Adipose tissue (tissue), 3 donors: Measurements from ENCODE around the gene ADARB2. TPM values are rescaled to one million over a fixed set of nuclear protein-coding genes. Genes with fewer than 3 reads are reported as not detected.

Experiments
- H3K27ac ChIP-seq: one replicate; pipeline ENCODE4 v1.5.1; 2013; ENCODE audit warnings: low read depth, low read length
- WGBS, 3 donors: extraction: QIAGEN DNeasy Blood & Tissue Kit; methylation state at CpG; one replicate each; pipeline ENCODE4 v1.1.7; 2013; 5-methylcytosine and 5-hydroxymethylcytosine counted together
- polyA plus RNA-seq, 3 donors: library from polyadenylated mRNA; stranded (reverse); fragments of 200-250 nt; gene quantifications; one replicate each; pipeline ENCODE4 v1.2.3, GENCODE V29; 2013
- donor health status: healthy with polysubstance abuse.
- donor health status: Bipolar disorder and iron deficiency.
- donor health status: healthy.

The ADARB2 gene
- polyA plus RNA-seq, 3 donors: 0.31 to 1.9 (median 0.56) TPM

- 71 to 83% (median 83%) methylated on average over 5 of the region's 5 CpGs for WGBS, 3 donors
Observed at GRCh38 chr10:1595726-1596125, 141.6 kb downstream of the ADARB2 start.

DNA sequence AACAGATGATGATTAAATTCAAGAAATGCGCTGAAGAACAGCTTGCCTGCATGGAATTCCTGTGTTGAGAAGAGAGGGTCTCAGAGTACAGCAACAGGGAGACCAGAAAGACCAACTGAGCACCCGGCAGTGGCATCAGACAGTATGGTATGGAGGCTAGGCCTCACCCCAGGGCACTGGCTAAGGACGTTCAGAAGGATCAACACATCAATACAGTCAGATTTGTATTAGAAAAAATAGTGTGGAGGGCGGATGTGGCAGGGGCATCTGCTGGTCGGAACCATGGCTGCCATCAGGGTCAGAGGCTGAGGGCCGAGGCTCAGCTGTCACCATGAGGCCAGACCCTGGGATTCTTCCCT, 142.1 kb downstream of the ADARB2 start:
- no peak overlapping the region for H3K27ac ChIP-seq
- 80 to 85% (median 82%) methylated on average over 6 of the region's 6 CpGs for WGBS, 3 donors

More at GRCh38 chr10:1595726-1596125, 141.6 kb downstream of the ADARB2 start:
- no peak overlapping the region for H3K27ac ChIP-seq

DNA sequence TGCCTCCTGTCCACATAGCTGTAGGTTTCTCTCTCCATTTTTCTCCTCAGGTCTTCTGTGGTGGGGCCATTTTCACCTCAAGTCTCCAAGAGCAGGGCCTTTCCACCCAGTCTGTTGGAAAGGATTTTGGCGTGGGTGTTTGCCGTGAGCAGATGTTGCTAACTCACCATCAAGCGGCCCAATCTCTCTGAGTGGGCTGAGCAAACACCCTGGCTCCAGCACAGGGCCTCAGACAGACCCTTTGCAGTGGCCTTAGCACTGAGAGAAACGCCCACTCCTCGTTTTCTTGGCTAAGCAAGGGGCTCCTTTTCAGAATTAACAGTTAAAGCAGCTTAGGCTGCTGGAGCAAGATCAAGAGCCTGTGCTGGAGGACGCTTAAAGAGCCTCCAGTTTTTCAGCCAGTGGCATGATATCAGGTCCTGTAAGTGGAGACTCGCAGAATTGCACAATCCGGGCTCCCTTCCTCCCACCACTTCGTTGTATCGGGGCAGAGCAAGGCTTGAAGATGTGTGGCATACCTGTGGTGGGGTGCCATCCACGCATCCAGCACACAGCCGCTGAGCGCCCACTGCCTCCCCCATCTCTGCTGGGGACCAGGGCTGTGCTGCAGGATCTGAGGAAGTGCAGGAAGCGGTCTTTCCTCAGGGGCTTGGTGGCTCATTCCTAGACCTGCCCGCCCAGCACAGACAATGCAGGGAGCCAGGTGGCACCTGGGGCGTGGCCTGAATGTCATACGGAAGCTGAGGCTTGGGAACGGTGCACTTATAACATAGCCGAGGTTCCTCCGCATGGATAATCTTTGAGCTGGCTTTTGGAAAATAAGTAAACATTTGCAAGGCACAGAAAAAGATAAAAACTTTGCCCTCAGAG, 142.7 kb downstream of the ADARB2 start:
- H3K27ac ChIP-seq: no peak overlapping the region
- 63 to 72% (median 66%) methylated on average over 20 of the region's 20 CpGs for WGBS, 3 donors

DNA sequence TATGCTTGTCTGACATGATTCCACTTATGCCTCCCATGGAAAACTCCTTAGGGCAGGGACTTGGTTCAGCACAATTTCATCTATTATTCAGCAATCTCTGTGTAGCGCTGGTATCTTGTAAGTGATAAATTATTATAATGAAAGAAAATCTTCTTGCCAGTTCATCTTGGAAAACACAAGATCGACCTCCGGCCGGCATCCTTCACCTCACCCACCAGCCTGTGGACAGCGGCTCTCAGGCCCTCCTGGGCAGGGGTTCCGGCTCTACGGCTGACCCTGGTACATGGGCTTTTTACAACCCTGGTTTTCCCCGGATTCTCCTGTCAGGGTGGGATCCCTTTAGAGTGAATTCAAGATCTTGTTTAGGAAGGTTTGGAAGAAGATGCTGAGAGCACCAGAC, 145.6 kb downstream of the ADARB2 start:
- no peak overlapping the region for H3K27ac ChIP-seq
- 71 to 86% (median 77%) methylated on average over 8 of the region's 8 CpGs for WGBS, 3 donors

GRCh38 chr10:1591045-1591444, 146.3 kb downstream of the ADARB2 start:
- no peak overlapping the region for H3K27ac ChIP-seq
- WGBS, 3 donors: 73 to 86% (median 82%) methylated on average over 12 of the region's 12 CpGs

DNA sequence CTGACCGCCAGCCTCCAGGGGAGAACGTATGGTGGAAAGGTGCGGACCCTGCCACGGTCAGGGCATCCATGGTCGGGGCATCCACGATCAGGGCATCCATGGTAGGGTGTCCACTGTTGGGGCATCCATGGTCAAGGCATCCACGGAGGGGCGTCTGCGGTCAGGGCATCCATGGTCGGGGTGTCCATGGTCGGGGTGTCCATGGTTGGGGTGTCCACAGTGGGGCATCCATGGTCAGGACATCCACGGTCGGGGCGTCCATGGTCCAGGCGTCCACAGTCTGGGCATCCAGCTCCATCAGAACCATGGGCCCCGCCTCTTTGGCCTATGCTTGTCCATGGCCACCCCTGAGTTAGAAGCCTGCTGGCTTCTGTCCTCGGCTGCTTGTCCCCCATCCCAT, 148.1 kb downstream of the ADARB2 start:
- no peak overlapping the region for H3K27ac ChIP-seq
- WGBS, 3 donors: 92 to 96% (median 95%) methylated on average over 17 of the region's 17 CpGs

- no peak overlapping the region for H3K27ac ChIP-seq
- 61 to 72% (median 66%) methylated on average over 4 of the region's 4 CpGs for WGBS, 3 donors
Observed at GRCh38 chr10:1582739-1583138, 154.6 kb downstream of the ADARB2 start.

DNA sequence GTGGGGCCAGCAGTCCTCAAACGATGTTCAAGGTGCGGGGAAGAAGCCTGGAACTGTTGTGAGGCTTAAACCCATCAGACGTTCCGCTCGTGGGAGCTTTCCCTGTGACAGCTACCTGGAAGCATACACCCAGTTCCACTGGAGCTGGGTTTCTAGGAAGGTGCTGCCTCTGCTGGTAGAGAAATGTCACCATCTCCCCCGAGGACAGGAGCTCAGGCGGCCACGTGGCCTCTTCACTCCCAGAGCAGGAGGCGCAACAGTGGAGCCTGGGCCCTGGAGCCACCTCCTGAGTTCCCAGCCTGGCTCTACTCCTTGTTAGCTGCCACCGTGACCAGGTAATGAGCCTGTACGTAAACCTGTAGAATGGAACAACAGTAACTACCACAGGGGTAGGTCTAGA, 156.1 kb downstream of the ADARB2 start:
- H3K27ac ChIP-seq: no peak overlapping the region
- WGBS, 3 donors: 49 to 60% (median 52%) methylated on average over 11 of the region's 11 CpGs

DNA sequence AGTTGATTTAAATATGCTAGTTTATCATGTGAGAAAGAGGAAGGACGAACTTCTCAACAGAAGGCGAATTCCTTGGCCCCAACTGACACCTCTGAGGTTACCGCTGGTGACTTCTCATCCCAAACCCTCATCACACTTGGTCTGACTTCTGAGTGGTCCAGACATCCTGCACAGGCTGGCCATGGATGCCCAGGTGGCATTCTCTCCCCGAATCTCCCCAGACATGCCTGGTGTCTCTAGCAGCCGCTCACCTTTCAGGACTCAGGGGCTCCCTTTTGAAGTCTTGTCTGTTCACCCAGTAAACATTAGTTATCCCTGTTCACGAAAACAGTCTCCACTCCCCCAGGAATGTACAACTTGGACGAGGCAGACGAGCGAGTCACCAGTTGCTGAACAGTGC, 157.7 kb downstream of the ADARB2 start:
- 48 to 64% (median 52%) methylated on average over 9 of the region's 9 CpGs for WGBS, 3 donors
- H3K27ac ChIP-seq: no peak overlapping the region

DNA sequence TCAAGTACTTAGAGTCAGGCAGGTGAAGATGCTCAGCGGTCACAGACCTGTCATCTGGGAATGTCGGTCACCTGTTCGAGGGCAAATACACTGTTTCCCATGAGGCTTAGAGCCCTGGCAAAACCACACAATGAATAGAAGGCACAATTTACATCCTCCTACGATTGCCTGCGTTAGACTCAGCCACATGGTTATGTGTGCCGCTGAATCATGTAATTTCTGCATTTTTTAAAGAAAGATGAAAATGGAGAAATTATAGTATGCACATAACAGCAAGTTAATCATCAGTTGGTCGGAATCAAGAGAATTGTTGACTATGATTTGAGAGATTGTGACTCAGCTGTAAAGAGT, 158.2 kb downstream of the ADARB2 start:
- 74 to 88% (median 77%) methylated on average over 7 of the region's 7 CpGs for WGBS, 3 donors
- no peak overlapping the region for H3K27ac ChIP-seq

- WGBS, 3 donors: 79 to 88% (median 83%) methylated on average over 19 of the region's 19 CpGs
- no peak overlapping the region for H3K27ac ChIP-seq
Observed at GRCh38 chr10:1578392-1579140, 158.8 kb downstream of the ADARB2 start.

- 81 to 87% (median 83%) methylated on average over 8 of the region's 8 CpGs for WGBS, 3 donors
Observed at GRCh38 chr10:1577945-1578344, 159.4 kb downstream of the ADARB2 start.

DNA sequence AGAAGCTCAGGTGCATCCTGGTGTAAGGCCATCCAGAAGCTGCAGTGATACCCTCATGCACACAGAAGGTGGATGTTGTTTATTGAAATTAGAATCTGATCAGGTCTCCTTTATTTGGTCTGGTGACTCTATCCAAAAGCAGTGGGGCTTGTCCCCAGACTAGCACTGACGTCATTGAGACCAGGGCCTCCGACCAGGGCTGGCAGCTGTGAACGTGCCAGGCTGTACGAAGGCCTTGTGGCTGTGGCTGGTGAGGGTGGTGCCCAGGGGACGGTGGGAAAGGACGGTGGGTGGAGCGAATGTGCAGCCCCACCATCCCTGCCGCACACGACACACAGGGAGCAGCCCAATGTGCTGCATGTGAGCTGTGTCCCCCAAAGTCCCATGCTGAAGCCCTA, 160.0 kb downstream of the ADARB2 start:
- H3K27ac ChIP-seq: no peak overlapping the region
- 66 to 86% (median 84%) methylated on average over 9 of the region's 9 CpGs for WGBS, 3 donors

More at GRCh38 chr10:1577945-1578344, 159.4 kb downstream of the ADARB2 start:
- no peak overlapping the region for H3K27ac ChIP-seq

GRCh38 chr10:1576467-1577372, 160.6 kb downstream of the ADARB2 start:
- 76 to 86% (median 83%) methylated on average over 16 of the region's 16 CpGs for WGBS, 3 donors
- no peak overlapping the region for H3K27ac ChIP-seq

DNA sequence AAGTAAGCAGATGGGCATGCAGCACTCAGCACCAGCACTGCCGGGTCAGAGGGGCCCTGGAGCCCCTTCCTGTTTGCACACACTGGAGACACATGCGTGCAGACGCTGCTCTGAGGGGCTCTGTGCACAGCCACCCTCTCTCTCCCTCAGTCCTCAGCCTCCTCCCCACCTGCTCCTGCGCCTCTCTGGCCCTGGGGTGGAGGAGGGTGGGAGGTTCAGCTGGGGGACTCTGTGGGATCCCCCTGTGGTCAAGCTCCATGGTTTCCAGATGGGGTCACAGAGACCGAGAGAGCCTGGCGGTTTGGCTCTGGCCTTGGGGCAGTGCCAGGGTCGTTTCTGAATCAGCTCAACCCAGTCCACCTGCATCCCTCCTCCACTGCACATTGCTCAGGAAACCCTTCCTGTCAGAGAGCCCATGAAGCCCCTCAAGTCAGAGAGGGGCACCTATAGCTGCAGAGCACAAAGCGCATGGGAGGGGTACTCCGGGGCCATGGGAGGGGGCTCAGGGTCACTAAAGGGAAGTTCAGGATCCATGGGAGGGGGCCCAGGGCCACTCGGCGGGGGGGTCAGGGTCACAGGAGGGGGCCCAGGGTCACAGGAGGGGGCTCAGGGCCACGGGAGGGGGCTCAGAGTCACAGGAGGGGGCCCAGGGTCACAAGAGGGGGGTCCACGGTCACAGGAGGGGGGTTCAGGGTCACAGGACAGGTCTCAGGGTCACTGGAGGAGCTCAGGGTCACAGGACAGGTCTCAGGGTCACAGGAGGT, 161.7 kb downstream of the ADARB2 start:
- H3K27ac ChIP-seq: no peak overlapping the region
- WGBS, 3 donors: 47 to 55% (median 52%) methylated on average over 13 of the region's 13 CpGs

DNA sequence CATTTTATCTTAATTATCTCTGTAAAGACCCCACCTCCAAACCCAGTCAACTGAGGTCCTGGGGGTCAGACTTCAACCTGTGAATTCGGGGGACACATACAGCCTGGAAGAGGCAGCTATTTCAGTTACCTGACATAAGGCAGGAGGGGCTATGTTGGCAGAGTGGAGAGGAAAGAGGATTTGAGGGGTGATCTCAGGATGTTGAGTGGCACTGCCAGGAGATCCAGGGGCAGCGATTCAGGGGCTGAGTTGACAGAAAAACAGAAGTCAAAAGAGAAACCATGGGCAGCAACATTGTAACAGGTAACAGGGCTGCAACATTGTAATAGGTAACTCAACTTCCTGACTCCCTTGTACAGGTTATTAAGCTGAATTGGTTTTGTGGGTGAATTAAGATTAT, 162.6 kb downstream of the ADARB2 start:
- WGBS, 3 donors: 76 to 85% (median 77%) methylated on average over 2 of the region's 2 CpGs
- H3K27ac ChIP-seq: no peak overlapping the region

DNA sequence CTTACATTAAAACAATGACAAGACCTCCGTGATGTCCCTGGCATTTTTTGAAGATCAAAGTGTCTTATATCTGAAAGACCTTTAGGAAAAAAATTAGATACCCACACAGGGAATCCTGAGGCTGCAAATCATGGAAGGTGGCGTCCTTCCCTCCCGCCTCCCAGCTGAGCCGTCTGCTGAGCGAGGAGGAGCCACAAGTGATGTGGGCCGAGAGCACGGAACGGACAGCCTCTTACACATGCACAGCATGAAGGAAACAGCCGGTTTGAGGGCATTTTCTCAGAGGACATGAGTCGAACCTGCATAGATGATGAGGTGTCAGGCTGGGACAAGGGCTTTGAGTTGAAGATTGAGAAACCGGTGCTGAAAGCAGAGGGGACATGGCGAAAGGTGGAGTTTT, 163.3 kb downstream of the ADARB2 start:
- 73 to 87% (median 85%) methylated on average over 12 of the region's 12 CpGs for WGBS, 3 donors
- no peak overlapping the region for H3K27ac ChIP-seq

- no peak overlapping the region for H3K27ac ChIP-seq
- 82 to 91% (median 85%) methylated on average over 14 of the region's 14 CpGs for WGBS, 3 donors
Observed at GRCh38 chr10:1573334-1573969, 163.9 kb downstream of the ADARB2 start.
